Activated T-helper 1 cell treated with anti-CD3 and anti-CD28 coated beads, Interleukin-12 subunit alpha, Interleukin-12 subunit beta, Interleukin-2, Interleukin-4 antibody, amounts not matched to agents 30 ng/mL and 10 ng/mL and 1 ng/mL, durations not matched to agents 14 hours and 24 hours and 36 hours (primary cell): ENCODE data around the gene MICAL1. TPM values are rescaled to one million over a fixed set of nuclear protein-coding genes. Genes with fewer than 3 reads are reported as not detected.

Source experiments
- DNase-seq: peaks from one replicate; pipeline ENCODE4 v3.0.0; 2021; ENCODE audit warnings: low spot score
- H3K27ac Mint-ChIP-seq: one replicate; pipeline ENCODE4 v1.8.0; 2021; ENCODE audit warnings: mild to moderate bottlenecking, mixed read lengths
- H3K27me3 Mint-ChIP-seq: one replicate; pipeline ENCODE4 v1.8.0; 2022; ENCODE audit warnings: mild to moderate bottlenecking, moderate library complexity, mixed read lengths; ENCODE audit not compliant: insufficient read depth
- H3K36me3 Mint-ChIP-seq: one replicate; pipeline ENCODE4 v1.8.0; 2021; ENCODE audit warnings: low read depth, mixed read lengths
- H3K4me1 Mint-ChIP-seq: one replicate; pipeline ENCODE4 v1.8.0; 2021; ENCODE audit warnings: low read depth, mixed read lengths
- H3K4me3 Mint-ChIP-seq: one replicate; pipeline ENCODE4 v1.8.0; 2021; ENCODE audit warnings: mild to moderate bottlenecking, moderate library complexity, mixed read lengths
- H3K9me3 Mint-ChIP-seq: one replicate; pipeline ENCODE4 v1.8.0; 2021; ENCODE audit warnings: mixed read lengths
- intact Hi-C: fragments of 100-400 bp; cut with micrococcal nuclease; formaldehyde crosslinking; loops from one replicate; pipeline ENCODE4 v1.15.1; 2024
- total RNA-seq: library from RNA; stranded (reverse); gene quantifications from 2 replicates; pipeline ENCODE4 v1.2.3, GENCODE V29; 2022

The MICAL1 gene
- total RNA-seq, 1 donor from 2014 or later: 40.8 TPM

GRCh38 chr6:109485266-109485935 is 29.8 kb upstream of the MICAL1 start:
- no peaks in the 10 kb centered on the region for H3K9me3 Mint-ChIP-seq
- no peak overlapping the region for H3K4me3 Mint-ChIP-seq
- DNase-seq: no peak
- H3K36me3 Mint-ChIP-seq: peaks cover 16% of the 10 kb centered on the region
- peaks cover 1% of the 10 kb centered on the region for H3K27me3 Mint-ChIP-seq
- peaks cover 27% of the 10 kb centered on the region for H3K4me1 Mint-ChIP-seq
- intact Hi-C loops: no loop called here
- no peak overlapping the region for H3K27ac Mint-ChIP-seq

GRCh38 chr6:109484122-109484521 is 28.6 kb upstream of the MICAL1 start:
- H3K4me1 Mint-ChIP-seq: peaks cover 37% of the 10 kb centered on the region
- peak overlapping the region; percentile 53 for H3K4me3 Mint-ChIP-seq
- intact Hi-C loops: loop anchor here (5.0 kb wide), 4 partner anchors 33 to 1662 kb away; partner anchors contain the start of genes SCML4 and SEC63
- no peak overlapping the region for H3K27ac Mint-ChIP-seq
- peaks cover 1% of the 10 kb centered on the region for H3K27me3 Mint-ChIP-seq
- no peaks in the 10 kb centered on the region for H3K9me3 Mint-ChIP-seq
- no peak for DNase-seq
- peaks cover 24% of the 10 kb centered on the region for H3K36me3 Mint-ChIP-seq

- Mint-ChIP-seq H3K27ac (peak overlapping the region; percentile 16), H3K4me1 (peaks cover 41% of the 10 kb centered on the region), H3K27me3 (peaks cover 1% of the 10 kb centered on the region), H3K36me3 (peaks cover 28% of the 10 kb centered on the region), H3K9me3 (no peaks in the 10 kb centered on the region), H3K4me3 (peak overlapping the region; percentile 53)
- no peak for DNase-seq
- intact Hi-C loops: loop anchor here (1.0 to 5.0 kb wide), 12 partner anchors 28 to 1661 kb away; partner anchors contain the start of genes AK9, CDC40, CEP57L1 and FIG4
These were observed 28.1 kb upstream of the MICAL1 start for GRCh38 chr6:109483735-109484057.

- intact Hi-C loops: loop anchor here (1.0 to 5.0 kb wide), 12 partner anchors 28 to 1661 kb away; partner anchors contain the start of genes AK9, CDC40, CEP57L1 and FIG4
- H3K36me3 Mint-ChIP-seq: peaks cover 33% of the 10 kb centered on the region
- no peaks in the 10 kb centered on the region for H3K9me3 Mint-ChIP-seq
- H3K4me1 Mint-ChIP-seq: peaks cover 47% of the 10 kb centered on the region
- H3K27ac Mint-ChIP-seq: peak within 1 kb of the TSS; percentile 92
- peak within 1 kb of the TSS; percentile 98 for H3K4me3 Mint-ChIP-seq
- DNase-seq: peak; percentile 87
- H3K27me3 Mint-ChIP-seq: peaks cover 1% of the 10 kb centered on the region
These were observed 27.5 kb upstream of the MICAL1 start, which contains the start of gene ZBTB24 for GRCh38 chr6:109482905-109483734. Gene ZBTB24 (minus strand): TSS chr6:109483219. CDS start chr6:109482026, 1,193 bp downstream.

- H3K4me3 Mint-ChIP-seq: peak overlapping the region; percentile 98
- no peak for DNase-seq
- intact Hi-C loops: loop anchor here (5.0 kb wide), 4 partner anchors 36 to 1659 kb away; partner anchors contain the start of genes SCML4 and SEC63
- no peaks in the 10 kb centered on the region for H3K27me3 Mint-ChIP-seq
- H3K27ac Mint-ChIP-seq: peak overlapping the region; percentile 59
- H3K9me3 Mint-ChIP-seq: no peaks in the 10 kb centered on the region
- peaks cover 47% of the 10 kb centered on the region for H3K36me3 Mint-ChIP-seq
- H3K4me1 Mint-ChIP-seq: peaks cover 65% of the 10 kb centered on the region
These were observed 25.5 kb upstream of the MICAL1 start for GRCh38 chr6:109480993-109481480.

GRCh38 chr6:109478841-109479624 is 23.5 kb upstream of the MICAL1 start:
- Mint-ChIP-seq H3K27me3 (no peaks in the 10 kb centered on the region), H3K4me3 (peak overlapping the region; percentile 83), H3K36me3 (peaks cover 62% of the 10 kb centered on the region), H3K9me3 (no peaks in the 10 kb centered on the region), H3K4me1 (peaks cover 72% of the 10 kb centered on the region), H3K27ac (peak overlapping the region; percentile 86)
- intact Hi-C loops: loop anchor here (1.0 to 2.0 kb wide), 3 partner anchors 21 to 106 kb away; partner anchors contain the start of genes PPIL6 and SMPD2
- no peak for DNase-seq

- no peaks in the 10 kb centered on the region for H3K27me3 Mint-ChIP-seq
These were observed 22.7 kb upstream of the MICAL1 start for GRCh38 chr6:109478222-109478805.

GRCh38 chr6:109477725-109478124 is 22.2 kb upstream of the MICAL1 start:
- H3K4me1 Mint-ChIP-seq: peaks cover 77% of the 10 kb centered on the region
- intact Hi-C loops: loop anchor here (2.0 kb wide), 1 partner anchor 105 kb away; no protein-coding TSS in a partner anchor
- DNase-seq: no peak

More at GRCh38 chr6:109478222-109478805, 22.7 kb upstream of the MICAL1 start:
- H3K4me1 Mint-ChIP-seq: peaks cover 71% of the 10 kb centered on the region
- H3K9me3 Mint-ChIP-seq: no peaks in the 10 kb centered on the region
- peak overlapping the region; percentile 83 for H3K4me3 Mint-ChIP-seq
- H3K27ac Mint-ChIP-seq: peak overlapping the region; percentile 86
- DNase-seq: no peak
- peaks cover 66% of the 10 kb centered on the region for H3K36me3 Mint-ChIP-seq
- intact Hi-C loops: loop anchor here (2.0 kb wide), 1 partner anchor 106 kb away; no protein-coding TSS in a partner anchor

GRCh38 chr6:109477184-109477583 is 21.6 kb upstream of the MICAL1 start:
- intact Hi-C loops: no loop called here
- Mint-ChIP-seq H3K27me3 (no peaks in the 10 kb centered on the region), H3K4me1 (peaks cover 82% of the 10 kb centered on the region), H3K9me3 (no peaks in the 10 kb centered on the region), H3K36me3 (peaks cover 76% of the 10 kb centered on the region), H3K4me3 (peak overlapping the region; percentile 83), H3K27ac (no peak overlapping the region)
- DNase-seq: no peak

More at GRCh38 chr6:109477725-109478124, 22.2 kb upstream of the MICAL1 start:
- Mint-ChIP-seq H3K9me3 (no peaks in the 10 kb centered on the region), H3K27ac (peak overlapping the region; percentile 87), H3K4me3 (peak overlapping the region; percentile 83), H3K27me3 (no peaks in the 10 kb centered on the region), H3K36me3 (peaks cover 71% of the 10 kb centered on the region)

- Mint-ChIP-seq H3K27ac (no peak overlapping the region), H3K27me3 (no peaks in the 10 kb centered on the region), H3K4me1 (peaks cover 83% of the 10 kb centered on the region), H3K4me3 (no peak overlapping the region), H3K9me3 (no peaks in the 10 kb centered on the region), H3K36me3 (peaks cover 77% of the 10 kb centered on the region)
- DNase-seq: no peak
- intact Hi-C loops: no loop called here
These were observed 20.1 kb upstream of the MICAL1 start for GRCh38 chr6:109475625-109476024.

GRCh38 chr6:109474995-109475394 is 19.4 kb upstream of the MICAL1 start:
- intact Hi-C loops: no loop called here
- H3K4me3 Mint-ChIP-seq: no peak overlapping the region
- peaks cover 81% of the 10 kb centered on the region for H3K4me1 Mint-ChIP-seq

GRCh38 chr6:109473120-109473519 is 17.5 kb upstream of the MICAL1 start:
- intact Hi-C loops: no loop called here
- H3K9me3 Mint-ChIP-seq: no peaks in the 10 kb centered on the region
- H3K4me1 Mint-ChIP-seq: peaks cover 81% of the 10 kb centered on the region
- H3K27me3 Mint-ChIP-seq: no peaks in the 10 kb centered on the region
- peaks cover 74% of the 10 kb centered on the region for H3K36me3 Mint-ChIP-seq
- peak overlapping the region; percentile 54 for H3K27ac Mint-ChIP-seq
- peak overlapping the region; percentile 15 for H3K4me3 Mint-ChIP-seq
- DNase-seq: no peak

More at GRCh38 chr6:109474995-109475394, 19.4 kb upstream of the MICAL1 start:
- H3K9me3 Mint-ChIP-seq: no peaks in the 10 kb centered on the region
- H3K27me3 Mint-ChIP-seq: no peaks in the 10 kb centered on the region
- peak overlapping the region; percentile 57 for H3K27ac Mint-ChIP-seq
- peaks cover 79% of the 10 kb centered on the region for H3K36me3 Mint-ChIP-seq
- DNase-seq: no peak
